NT2/D1 (cell line): Measurements from ENCODE around the gene OPCML.
A peak's percentile ranks its signal among the peaks of the same experiment; 100 is the strongest.

ENCODE experiments used
- DNase-seq: peaks from one replicate; pipeline ENCODE4 v3.0.0-alpha.2; 2011; ENCODE audit warnings: low read depth, low spot score
- H3K27me3 ChIP-seq: 2 replicates; pipeline ENCODE4 v1.6.0; 2011; ENCODE audit warnings: mild to moderate bottlenecking; ENCODE audit not compliant: insufficient read length, insufficient read depth
- H3K36me3 ChIP-seq: 2 replicates; pipeline ENCODE4 v1.6.1; 2011; ENCODE audit warnings: mild to moderate bottlenecking, low read length, mixed read lengths; ENCODE audit not compliant: insufficient read depth, insufficient read length
- H3K4me1 ChIP-seq: 2 replicates; pipeline ENCODE4 v1.5.1; 2011; ENCODE audit not compliant: insufficient read depth, insufficient read length
- H3K4me3 ChIP-seq: 2 replicates; pipeline ENCODE4 v1.5.1; 2011; ENCODE audit warnings: low read depth; ENCODE audit not compliant: insufficient read length
- H3K9ac ChIP-seq: 2 replicates; pipeline ENCODE4 v1.6.0; 2011; ENCODE audit warnings: low read depth; ENCODE audit not compliant: insufficient read length
- H3K9me3 ChIP-seq: 2 replicates; pipeline ENCODE4 v1.5.1; 2011; ENCODE audit warnings: mild to moderate bottlenecking, low read length; ENCODE audit not compliant: insufficient read depth
- SUZ12 ChIP-seq: IDR thresholded peaks from 2 replicates; pipeline ENCODE4 v1.6.1; 2011; ENCODE audit not compliant: insufficient read length, insufficient read depth; ENCODE audit errors: extremely low read depth
- YY1 ChIP-seq: IDR thresholded peaks from 2 replicates; pipeline ENCODE4 v1.6.1; 2011; ENCODE audit not compliant: insufficient read length, insufficient read depth
- ZNF274 ChIP-seq: IDR thresholded peaks from 2 replicates; pipeline ENCODE4 v1.6.1; 2011; ENCODE audit warnings: mild to moderate bottlenecking, low read depth, low read length

Gene OPCML

GRCh38 chr11:133339495-133340140, 192.7 kb downstream of the OPCML start:
- H3K4me3 ChIP-seq, result no peak overlapping the region
- H3K27me3 ChIP-seq, result no peaks in the 10 kb centered on the region
- no peak for DNase-seq
- H3K36me3 ChIP-seq, result no peaks in the 10 kb centered on the region
- H3K9me3 ChIP-seq, result no peaks in the 10 kb centered on the region; the same call in 1 of the 2 replicates
- TF ChIP-seq SUZ12 (no peak), ZNF274 (no peak), YY1 (no peak)
- H3K4me1 ChIP-seq, result no peaks in the 10 kb centered on the region
- H3K9ac ChIP-seq, result no peak overlapping the region

GRCh38 chr11:133338588-133338987, 193.7 kb downstream of the OPCML start:
- no peaks in the 10 kb centered on the region; the same call in 1 of the 2 replicates for H3K9me3 ChIP-seq
- no peak overlapping the region for H3K9ac ChIP-seq
- TF ChIP-seq ZNF274 (no peak), SUZ12 (no peak), YY1 (no peak)
- no peaks in the 10 kb centered on the region for H3K36me3 ChIP-seq
- no peak overlapping the region for H3K4me3 ChIP-seq
- no peaks in the 10 kb centered on the region for H3K27me3 ChIP-seq
- H3K4me1 ChIP-seq, result no peaks in the 10 kb centered on the region
- DNase-seq, result no peak

- H3K27me3 ChIP-seq, result no peaks in the 10 kb centered on the region
- no peak for TF ChIP-seq ZNF274
- TF ChIP-seq SUZ12, result no peak
- TF ChIP-seq YY1, result no peak
- no peaks in the 10 kb centered on the region for H3K4me1 ChIP-seq
- H3K9me3 ChIP-seq, result no peaks in the 10 kb centered on the region; the same call in 1 of the 2 replicates
- H3K9ac ChIP-seq, result no peak overlapping the region
- no peak overlapping the region for H3K4me3 ChIP-seq
- no peaks in the 10 kb centered on the region for H3K36me3 ChIP-seq
- DNase-seq, result peak; percentile 57
Observed at GRCh38 chr11:133337951-133338418, 194.3 kb downstream of the OPCML start.

- Histone ChIP-seq H3K4me1 (no peaks in the 10 kb centered on the region), H3K27me3 (no peaks in the 10 kb centered on the region), H3K36me3 (no peaks in the 10 kb centered on the region), H3K9me3 (no peaks in the 10 kb centered on the region; the same call in 1 of the 2 replicates), H3K4me3 (no peak overlapping the region), H3K9ac (no peak overlapping the region)
- no peak for TF ChIP-seq SUZ12
- TF ChIP-seq ZNF274, result no peak
- no peak for TF ChIP-seq YY1
- DNase-seq, result no peak
Observed at GRCh38 chr11:133337193-133337592, 195.1 kb downstream of the OPCML start.

GRCh38 chr11:133331031-133331430, 201.3 kb downstream of the OPCML start:
- H3K4me1 ChIP-seq, result no peaks in the 10 kb centered on the region
- no peak for DNase-seq
- TF ChIP-seq SUZ12 (no peak), YY1 (no peak), ZNF274 (no peak)
- H3K27me3 ChIP-seq, result no peaks in the 10 kb centered on the region
- H3K4me3 ChIP-seq, result no peak overlapping the region
- H3K36me3 ChIP-seq, result no peaks in the 10 kb centered on the region
- no peaks in the 10 kb centered on the region for H3K9me3 ChIP-seq
- H3K9ac ChIP-seq, result no peak overlapping the region

GRCh38 chr11:133326849-133327248, 205.5 kb downstream of the OPCML start:
- TF ChIP-seq SUZ12 (no peak), ZNF274 (no peak), YY1 (no peak)
- H3K4me3 ChIP-seq, result no peak overlapping the region
- no peaks in the 10 kb centered on the region for H3K9me3 ChIP-seq
- no peak for DNase-seq
- H3K4me1 ChIP-seq, result no peaks in the 10 kb centered on the region
- no peaks in the 10 kb centered on the region for H3K27me3 ChIP-seq
- H3K9ac ChIP-seq, result no peak overlapping the region
- no peaks in the 10 kb centered on the region for H3K36me3 ChIP-seq

GRCh38 chr11:133326332-133326731, 206.0 kb downstream of the OPCML start:
- H3K36me3 ChIP-seq, result no peaks in the 10 kb centered on the region
- H3K4me1 ChIP-seq, result no peaks in the 10 kb centered on the region
- DNase-seq, result no peak
- no peaks in the 10 kb centered on the region for H3K9me3 ChIP-seq
- no peak for TF ChIP-seq ZNF274
- no peak for TF ChIP-seq SUZ12
- no peak for TF ChIP-seq YY1
- no peaks in the 10 kb centered on the region for H3K27me3 ChIP-seq
- no peak overlapping the region for H3K4me3 ChIP-seq
- H3K9ac ChIP-seq, result no peak overlapping the region
